Stimulated activated CD8-positive, alpha-beta memory T cell treated with anti-CD3 and anti-CD28 coated beads, Interleukin-15, amount 100 ng/mL, for 24 hours (primary cell): ENCODE measurements around the gene FXYD5.

Experiments used
- DNase-seq: peaks from one replicate; pipeline ENCODE4 v3.0.0-alpha.2; 2020; ENCODE audit warnings: low read depth

Gene FXYD5

GRCh38 chr19:35216016-35216832 lies 61.7 kb downstream of the FXYD5 start:
- no peak for DNase-seq

- no peak for DNase-seq
These were observed 62.5 kb downstream of the FXYD5 start for GRCh38 chr19:35216833-35217648.

- no peak for DNase-seq
These were observed 63.1 kb downstream of the FXYD5 start for GRCh38 chr19:35217649-35217990.

- DNase-seq: no peak
These were observed 64.5 kb downstream of the FXYD5 start for GRCh38 chr19:35219008-35219407.
